Suprapubic skin (tissue), 4 donors: Measurements from ENCODE around the gene CLEC16A. TPM values are rescaled to one million over a fixed set of nuclear protein-coding genes. Genes with fewer than 3 reads are reported as not detected.

Experiments
- DNase-seq, 2 donors: peaks; one replicate each; pipeline ENCODE4 v3.0.0-alpha.2; 2019; ENCODE audit warnings: low spot score in 2 of 2
- H3K27ac ChIP-seq: fragments of 200-600 bp; sonication (generic); one replicate; pipeline ENCODE4 v1.5.1; 2019
- H3K27me3 ChIP-seq: fragments of 200-600 bp; sonication (generic); one replicate; pipeline ENCODE4 v1.5.1; 2019
- H3K36me3 ChIP-seq: fragments of 200-600 bp; sonication (generic); one replicate; pipeline ENCODE4 v1.5.1; 2019
- H3K4me1 ChIP-seq: fragments of 200-600 bp; sonication (generic); one replicate; pipeline ENCODE4 v1.5.1; 2019
- H3K4me3 ChIP-seq: fragments of 200-600 bp; sonication (generic); one replicate; pipeline ENCODE4 v1.5.1; 2019; ENCODE audit warnings: mild to moderate bottlenecking
- H3K9me3 ChIP-seq: fragments of 200-600 bp; sonication (generic); one replicate; pipeline ENCODE4 v1.5.1; 2019
- EP300 ChIP-seq: sonication (generic); formaldehyde crosslinking; IDR thresholded peaks from one replicate; pipeline ENCODE4 v1.6.1; 2017; ENCODE audit warnings: antibody characterized with exemption
- POLR2A ChIP-seq, 2 donors: fragments of 450-650 bp; IDR thresholded peaks; one replicate each; pipeline ENCODE4 v1.6.1; 2017; ENCODE audit warnings: antibody characterized with exemption in 2 of 2, mild to moderate bottlenecking in 2 of 2, moderate library complexity in 2 of 2
- POLR2AphosphoS5 ChIP-seq, 3 donors: sonication (generic); formaldehyde crosslinking; IDR thresholded peaks; one replicate each; pipeline ENCODE4 v1.6.1; 2017; ENCODE audit warnings: antibody characterized with exemption in 3 of 3
- WGBS: methylation state at CpG from one replicate; pipeline ENCODE4 v1.1.5; 2018; 5-methylcytosine and 5-hydroxymethylcytosine counted together
- total RNA-seq, 4 donors: library from RNA; depleted of rRNA; stranded (reverse); fragments of >200 nt; gene quantifications; one replicate each; pipeline ENCODE4 v1.1.0, GENCODE V29; 2016
- TF ChIP-seq, protein P1 (sequence below), 2 donors: fragments of 200-600 bp in 1 of 2; fragments of 450-650 bp in 1 of 2; sonication (generic) in 1 of 2; IDR thresholded peaks; one replicate each; pipeline ENCODE4 v1.5.1; 2016 to 2019; ENCODE audit warnings: antibody characterized with exemption in 2 of 2, mild to moderate bottlenecking in 1 of 2, moderate library complexity in 1 of 2

Gene CLEC16A
- total RNA-seq, 4 donors from 2014 or later = 37.2 to 62.3 (median 39.0) TPM

GRCh38 chr16:11170696-11171447 lies 226.5 kb downstream of the CLEC16A start:
- whole genome bisulfite sequencing = 91% methylated on average over 13 of the region's 19 CpGs
- no peak for TF ChIP-seq EP300
- Histone ChIP-seq H3K27ac (no peak overlapping the region), H3K27me3 (no peaks in the 10 kb centered on the region), H3K4me1 (peaks cover 4% of the 10 kb centered on the region), H3K4me3 (no peak overlapping the region), H3K9me3 (no peaks in the 10 kb centered on the region), H3K36me3 (peaks cover 62% of the 10 kb centered on the region)
- DNase-seq = no peak

- H3K4me3 ChIP-seq = no peak overlapping the region
- no peak for DNase-seq
- peaks cover 4% of the 10 kb centered on the region for H3K4me1 ChIP-seq
- H3K27ac ChIP-seq = no peak overlapping the region
- H3K9me3 ChIP-seq = no peaks in the 10 kb centered on the region
- 91% methylated on average over 4 of the region's 4 CpGs for WGBS
- TF ChIP-seq EP300 (no peak), POLR2AphosphoS5 (IDR thresholded peaks at IDR 0.05) (no peak), POLR2A (IDR thresholded peaks at IDR 0.05) (no peak)
- TF ChIP-seq, protein P1, sequence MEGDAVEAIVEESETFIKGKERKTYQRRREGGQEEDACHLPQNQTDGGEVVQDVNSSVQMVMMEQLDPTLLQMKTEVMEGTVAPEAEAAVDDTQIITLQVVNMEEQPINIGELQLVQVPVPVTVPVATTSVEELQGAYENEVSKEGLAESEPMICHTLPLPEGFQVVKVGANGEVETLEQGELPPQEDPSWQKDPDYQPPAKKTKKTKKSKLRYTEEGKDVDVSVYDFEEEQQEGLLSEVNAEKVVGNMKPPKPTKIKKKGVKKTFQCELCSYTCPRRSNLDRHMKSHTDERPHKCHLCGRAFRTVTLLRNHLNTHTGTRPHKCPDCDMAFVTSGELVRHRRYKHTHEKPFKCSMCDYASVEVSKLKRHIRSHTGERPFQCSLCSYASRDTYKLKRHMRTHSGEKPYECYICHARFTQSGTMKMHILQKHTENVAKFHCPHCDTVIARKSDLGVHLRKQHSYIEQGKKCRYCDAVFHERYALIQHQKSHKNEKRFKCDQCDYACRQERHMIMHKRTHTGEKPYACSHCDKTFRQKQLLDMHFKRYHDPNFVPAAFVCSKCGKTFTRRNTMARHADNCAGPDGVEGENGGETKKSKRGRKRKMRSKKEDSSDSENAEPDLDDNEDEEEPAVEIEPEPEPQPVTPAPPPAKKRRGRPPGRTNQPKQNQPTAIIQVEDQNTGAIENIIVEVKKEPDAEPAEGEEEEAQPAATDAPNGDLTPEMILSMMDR (IDR thresholded peaks at IDR 0.05) = no peak
- no peaks in the 10 kb centered on the region for H3K27me3 ChIP-seq
- peaks cover 57% of the 10 kb centered on the region for H3K36me3 ChIP-seq
Observed at GRCh38 chr16:11171448-11171709, 227.0 kb downstream of the CLEC16A start.

DNA sequence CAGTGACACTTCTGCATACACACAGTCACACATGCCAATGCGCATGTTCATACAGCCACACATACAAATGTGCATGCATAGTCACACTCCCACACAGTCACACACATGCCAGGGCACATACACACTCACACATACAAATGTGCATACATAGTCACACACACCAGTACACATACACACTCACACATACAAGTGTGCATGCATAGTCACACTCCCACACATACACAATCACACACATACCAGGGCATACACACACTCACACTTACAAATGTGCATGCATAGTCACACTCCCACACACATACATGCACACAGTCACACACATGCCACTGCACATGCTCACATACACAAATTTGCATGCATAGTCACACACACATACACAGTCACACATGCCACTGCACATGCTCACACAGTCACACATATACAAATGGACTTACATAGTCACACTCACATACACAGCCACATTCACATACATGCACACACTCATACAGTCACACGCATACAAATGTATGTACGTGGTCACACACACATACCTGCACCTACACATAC lies 227.5 kb downstream of the CLEC16A start:
- DNase-seq = no peak
- H3K4me3 ChIP-seq = no peak overlapping the region
- H3K4me1 ChIP-seq = peaks cover 4% of the 10 kb centered on the region
- WGBS = 100% methylated on average over 3 of the region's 3 CpGs
- no peak overlapping the region for H3K27ac ChIP-seq
- TF ChIP-seq EP300 (no peak), POLR2AphosphoS5 (IDR thresholded peaks at IDR 0.05) (no peak), POLR2A (IDR thresholded peaks at IDR 0.05) (no peak)
- TF ChIP-seq, protein P1 (IDR thresholded peaks at IDR 0.05) = no peak
- no peaks in the 10 kb centered on the region for H3K27me3 ChIP-seq
- H3K9me3 ChIP-seq = no peaks in the 10 kb centered on the region
- peaks cover 52% of the 10 kb centered on the region for H3K36me3 ChIP-seq

- Histone ChIP-seq H3K36me3 (peaks cover 41% of the 10 kb centered on the region), H3K4me3 (no peak overlapping the region), H3K27me3 (no peaks in the 10 kb centered on the region), H3K9me3 (no peaks in the 10 kb centered on the region), H3K27ac (no peak overlapping the region), H3K4me1 (peaks cover 4% of the 10 kb centered on the region)
- TF ChIP-seq POLR2A (IDR thresholded peaks at IDR 0.05) (no peak), POLR2AphosphoS5 (IDR thresholded peaks at IDR 0.05) (no peak), EP300 (no peak)
- TF ChIP-seq, protein P1 (IDR thresholded peaks at IDR 0.05) = no peak
- 95% methylated on average over 15 of the region's 15 CpGs for WGBS
- no peak for DNase-seq
Observed at GRCh38 chr16:11173426-11173825, 229.1 kb downstream of the CLEC16A start.

DNA sequence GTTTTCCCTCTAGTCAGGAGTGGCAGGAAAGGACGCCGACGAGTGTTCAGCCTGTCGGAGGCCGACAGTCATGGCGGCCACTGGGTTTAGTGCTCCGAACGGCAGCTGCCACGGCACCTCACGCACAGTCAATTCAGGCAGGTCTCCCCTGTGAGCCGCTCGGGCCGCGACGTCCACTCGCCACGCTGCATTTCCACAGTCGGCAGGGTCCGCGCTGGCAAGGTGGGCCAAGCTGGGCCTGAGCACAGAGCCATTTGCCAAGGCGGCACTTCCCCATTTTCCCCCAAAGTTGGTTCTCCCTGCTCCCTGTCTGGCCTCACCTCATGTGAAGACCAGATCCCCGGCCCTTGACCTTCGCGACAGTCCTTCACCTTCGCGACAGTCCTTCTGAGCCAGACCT lies 229.8 kb downstream of the CLEC16A start:
- Histone ChIP-seq H3K27ac (no peak overlapping the region), H3K4me1 (no peaks in the 10 kb centered on the region), H3K27me3 (no peaks in the 10 kb centered on the region), H3K9me3 (no peaks in the 10 kb centered on the region), H3K4me3 (no peak overlapping the region), H3K36me3 (peaks cover 46% of the 10 kb centered on the region)
- DNase-seq = no peak
- no peak for TF ChIP-seq POLR2AphosphoS5 (IDR thresholded peaks at IDR 0.05)
- TF ChIP-seq, protein P1 (IDR thresholded peaks at IDR 0.05) = no peak
- no peak for TF ChIP-seq POLR2A (IDR thresholded peaks at IDR 0.05)
- no peak for TF ChIP-seq EP300
- over 99% methylated on average over 25 of the region's 26 CpGs for WGBS
